ENCODE data around the gene IQCE.

- TF ChIP-seq CTCF (IDR thresholded peaks at IDR 0.05; ENCODE audit: low read depth, low read length, poor library complexity, severe bottlenecking) (no peak), EZH2phosphoT487 (IDR thresholded peaks at IDR 0.05; ENCODE audit: borderline replicate concordance, low read length) (no peak)
These were observed 95.3 kb downstream of the IQCE start for GRCh38 chr7:2654059-2654458.

Data from DOHH2 (cell line).